PFSK-1 (cell line): ENCODE results near the gene CEP41.

Experiments used
- POLR2AphosphoS5 ChIP-seq: IDR thresholded peaks from 2 replicates; pipeline ENCODE4 v1.6.1; 2012; ENCODE audit warnings: low read depth, mild to moderate bottlenecking, control low read depth, low read length, moderate library complexity
- REST ChIP-seq, 2 experiments: IDR thresholded peaks; 2 replicates each; pipeline versions ENCODE4 v1.6.1 to v1.8.0; 2011 to 2012; ENCODE audit warnings: low read depth in 2 of 2, low read length in 2 of 2, control low read depth in 1 of 2, inconsistent platforms in 1 of 2, mild to moderate bottlenecking in 1 of 2, moderate library complexity in 1 of 2; ENCODE audit not compliant: insufficient read depth in 1 of 2

DNA sequence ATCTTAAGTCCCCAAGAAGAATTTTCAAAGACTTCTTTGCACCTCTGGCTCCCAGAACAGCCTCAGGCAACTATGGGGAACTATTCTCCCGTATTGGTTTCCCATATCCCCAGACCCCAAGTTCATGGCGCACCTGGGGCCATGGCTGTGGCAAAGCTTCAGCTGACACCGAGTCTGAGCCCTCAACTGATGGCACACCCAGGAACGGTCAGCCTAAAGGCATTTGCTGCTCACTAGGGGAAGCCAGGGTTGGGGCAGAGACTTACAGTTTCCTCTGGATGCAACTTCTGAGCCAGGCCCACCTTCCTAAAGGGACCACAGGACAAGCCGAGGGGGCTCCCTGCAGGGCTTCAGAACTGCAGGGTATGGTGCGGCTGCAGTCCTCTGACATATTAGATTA is 74.3 kb downstream of the CEP41 start:
- TF ChIP-seq POLR2AphosphoS5 (no peak), REST (IDR thresholded peaks at IDR 0.05; ENCODE audit: insufficient read depth in 1 of 2, low read depth in 2 of 2, low read length in 2 of 2) (no peak)
